Activated naive CD4-positive, alpha-beta T cell treated with anti-CD3 and anti-CD28 coated beads for 36 hours (primary cell): ENCODE results near the gene RRM2. TPM values are rescaled to one million over a fixed set of nuclear protein-coding genes. Genes with fewer than 3 reads are reported as not detected.
A peak's percentile ranks its signal among the peaks of the same experiment; 100 is the strongest.

Experiments
- CTCF ChIA-PET: fragments of 350-600 bp; sonication (Branson Sonifier 250); formaldehyde crosslinking; loops from one replicate; lab custom pipeline; 2021; ENCODE audit warnings: antibody characterized with exemption; lab: Charles Lee
- DNase-seq: peaks from one replicate; pipeline ENCODE4 v3.0.0-alpha.2; 2020
- H3K27ac Mint-ChIP-seq: one replicate; pipeline ENCODE4 v1.8.0; 2021; ENCODE audit warnings: mild to moderate bottlenecking, mixed read lengths
- H3K27me3 Mint-ChIP-seq: one replicate; pipeline ENCODE4 v1.8.0; 2021; ENCODE audit warnings: low read depth, mixed read lengths
- H3K36me3 Mint-ChIP-seq: one replicate; pipeline ENCODE4 v1.8.0; 2021; ENCODE audit warnings: low read depth, mixed read lengths
- H3K4me1 Mint-ChIP-seq: one replicate; pipeline ENCODE4 v1.8.0; 2021; ENCODE audit warnings: low read depth, mixed read lengths
- H3K4me3 Mint-ChIP-seq: one replicate; pipeline ENCODE4 v1.8.0; 2021; ENCODE audit warnings: mild to moderate bottlenecking, moderate library complexity, mixed read lengths
- H3K9me3 Mint-ChIP-seq: one replicate; pipeline ENCODE4 v1.8.0; 2021; ENCODE audit warnings: mixed read lengths
- intact Hi-C: fragments of 100-400 bp; cut with micrococcal nuclease; formaldehyde crosslinking; loops from one replicate; pipeline ENCODE4 v1.15.1; 2023
- total RNA-seq, 2 experiments: library from RNA; stranded (reverse); gene quantifications; one replicate each; pipeline ENCODE4 v1.2.3, GENCODE V29; 2021

RRM2 gene
- total RNA-seq, 2 experiments from 2014 or later: 466 to 514 TPM

DNA sequence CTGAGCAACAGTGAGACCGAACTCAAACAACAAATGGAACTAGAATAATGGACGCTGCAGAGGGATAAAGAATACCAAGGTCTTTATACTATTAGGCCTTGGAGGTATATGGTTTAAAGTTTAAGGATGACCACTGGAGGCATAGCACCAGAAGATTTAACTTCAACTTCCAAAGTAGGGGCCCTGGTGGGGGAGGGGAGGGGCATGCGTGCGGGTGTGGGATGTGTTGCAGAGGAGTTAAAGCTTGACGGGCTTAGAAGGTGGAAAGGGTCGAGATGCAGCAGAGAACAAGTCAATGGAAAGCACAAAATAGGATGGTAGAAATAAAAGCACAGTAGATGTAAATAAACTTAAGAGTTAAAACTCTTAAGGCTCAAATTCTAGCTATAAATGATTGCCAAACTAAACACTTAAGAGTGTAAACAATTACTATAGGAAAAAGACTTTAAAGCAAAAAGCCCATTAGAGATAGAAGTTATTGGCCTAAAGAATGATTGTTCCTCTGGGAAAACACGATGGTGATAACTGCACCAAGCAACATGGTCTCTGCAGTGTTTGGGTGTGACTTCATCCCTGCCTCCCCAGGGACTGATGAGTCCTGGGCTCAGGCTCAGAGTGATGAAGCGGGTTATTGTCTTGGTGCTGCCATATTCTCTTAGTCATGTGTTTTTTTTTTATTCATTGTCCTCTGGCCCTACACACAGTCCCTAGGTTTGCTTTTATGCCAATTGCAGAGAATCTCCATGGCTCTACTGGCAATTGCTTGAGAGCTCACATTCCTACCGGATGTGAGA lies 13.0 kb downstream of the RRM2 start:
- DNase-seq: no peak
- peaks cover 10% of the 10 kb centered on the region for H3K4me1 Mint-ChIP-seq
- no peaks in the 10 kb centered on the region for H3K9me3 Mint-ChIP-seq
- H3K4me3 Mint-ChIP-seq: no peak overlapping the region
- CTCF ChIA-PET: interaction anchor here (1.2 to 2.6 kb wide), 2 partner anchors 63 to 299 kb away, joined by 6 to 11 read pairs; no protein-coding TSS in a partner anchor
- peaks cover 36% of the 10 kb centered on the region for H3K36me3 Mint-ChIP-seq
- H3K27me3 Mint-ChIP-seq: no peaks in the 10 kb centered on the region
- intact Hi-C loops: no loop called here
- H3K27ac Mint-ChIP-seq: peak overlapping the region; percentile 14

DNA sequence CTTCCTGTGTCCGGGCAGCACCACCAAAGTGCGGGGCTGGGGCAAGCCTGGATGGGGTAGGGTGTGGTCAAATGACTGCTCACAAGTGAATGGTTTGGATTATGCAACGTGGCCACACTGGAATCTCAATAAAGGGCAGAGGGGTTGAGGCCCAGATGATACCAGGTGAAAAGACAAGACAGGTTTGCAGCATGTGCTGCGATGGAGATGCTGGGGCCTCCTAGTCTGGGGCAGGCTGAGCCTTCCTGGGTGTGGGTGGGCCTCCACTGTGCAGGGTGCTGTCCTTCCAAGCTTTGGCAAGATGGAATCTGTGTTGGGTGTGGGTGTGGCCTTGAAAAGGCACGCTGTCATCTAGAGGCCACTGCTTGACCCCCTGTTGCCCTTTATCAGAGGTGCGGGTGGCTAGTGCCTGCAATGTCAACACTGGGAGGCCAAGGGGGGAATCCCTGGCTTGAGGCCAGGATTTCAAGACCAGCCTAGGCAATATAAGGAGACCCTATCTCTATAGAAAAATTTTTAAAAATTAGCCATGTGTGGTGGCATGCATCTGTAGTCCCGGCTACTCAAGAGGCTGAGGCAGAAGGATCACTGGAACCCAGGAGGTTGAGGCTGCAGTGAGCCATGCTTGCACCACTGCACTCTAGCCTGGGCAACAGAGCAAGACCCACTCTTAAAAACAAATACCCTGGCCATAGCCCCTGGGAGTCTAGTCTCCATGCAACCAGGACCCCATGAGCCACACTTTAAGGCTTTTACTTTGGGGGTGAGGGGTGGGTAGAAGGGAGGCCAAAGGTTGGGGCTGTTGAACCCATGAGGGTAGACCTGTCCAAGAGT lies 13.8 kb downstream of the RRM2 start:
- intact Hi-C loops: no loop called here
- Mint-ChIP-seq H3K36me3 (peaks cover 30% of the 10 kb centered on the region), H3K4me3 (no peak overlapping the region), H3K27me3 (no peaks in the 10 kb centered on the region), H3K4me1 (peaks cover 14% of the 10 kb centered on the region), H3K9me3 (no peaks in the 10 kb centered on the region), H3K27ac (no peak overlapping the region)
- no peak for DNase-seq
- CTCF ChIA-PET: interaction anchor here (2.6 kb wide), 1 partner anchor 63 kb away, joined by 11 read pairs; no protein-coding TSS in a partner anchor

DNA sequence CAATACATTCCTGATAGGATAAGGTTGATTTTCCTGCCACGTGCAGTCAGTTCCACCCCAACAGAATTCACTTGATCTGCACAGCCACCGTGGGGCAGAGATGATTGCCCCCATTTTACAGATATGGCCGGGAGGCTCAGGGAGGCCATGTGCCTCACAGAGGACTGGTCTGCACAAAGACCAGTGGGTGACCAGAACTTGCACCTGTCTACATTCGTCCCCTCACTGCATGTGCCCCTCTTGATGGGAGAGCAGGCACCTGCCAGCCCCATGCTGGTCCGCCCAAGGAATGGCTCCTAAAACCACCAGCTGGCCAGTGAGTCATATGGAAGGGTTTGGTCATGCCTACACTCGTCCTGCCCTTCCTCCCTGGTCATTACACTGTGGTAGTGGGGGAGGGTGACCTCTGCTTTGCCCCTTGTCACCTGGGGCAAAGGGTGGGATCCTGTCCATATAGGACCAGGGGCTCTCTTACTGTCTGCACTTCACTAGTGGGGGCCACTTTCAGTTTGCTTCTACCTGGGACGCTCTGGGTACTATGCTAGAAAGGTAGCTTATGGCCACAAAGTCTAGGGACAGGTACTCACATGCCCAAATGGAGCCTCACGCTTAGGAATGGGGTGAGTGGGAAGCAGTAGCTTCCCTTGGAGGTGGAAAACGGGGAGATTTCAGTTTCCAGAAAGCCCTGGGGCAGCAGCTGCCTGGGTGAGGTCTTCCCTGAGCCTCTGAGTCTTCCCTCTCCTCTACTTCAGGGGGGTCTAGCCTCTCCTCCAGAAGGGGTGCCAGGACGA lies 14.7 kb downstream of the RRM2 start:
- no peak overlapping the region for H3K4me3 Mint-ChIP-seq
- CTCF ChIA-PET: no interaction called here
- H3K27ac Mint-ChIP-seq: no peak overlapping the region
- no peaks in the 10 kb centered on the region for H3K9me3 Mint-ChIP-seq
- intact Hi-C loops: no loop called here
- peaks cover 30% of the 10 kb centered on the region for H3K36me3 Mint-ChIP-seq
- peaks cover 18% of the 10 kb centered on the region for H3K4me1 Mint-ChIP-seq
- DNase-seq: no peak
- no peaks in the 10 kb centered on the region for H3K27me3 Mint-ChIP-seq

DNA sequence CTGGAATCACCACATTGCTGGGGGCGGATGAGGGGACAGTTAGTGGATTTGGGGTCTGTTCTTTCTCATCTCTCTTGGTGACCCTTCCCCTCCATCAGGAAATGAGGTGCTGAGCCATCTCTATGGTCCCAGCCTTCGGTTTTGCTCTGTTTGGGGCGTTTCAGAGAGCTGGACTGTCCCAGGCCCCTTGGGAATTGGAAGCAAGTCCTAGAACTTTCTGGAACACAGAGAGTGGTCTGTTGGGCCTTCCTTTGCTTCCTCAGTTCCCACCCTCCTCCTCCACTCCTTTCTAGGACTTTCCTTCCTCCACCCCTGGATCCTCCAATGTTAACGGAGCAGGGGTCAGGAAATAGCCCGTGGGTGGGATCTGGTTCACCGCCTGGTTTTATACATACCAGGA lies 17.0 kb downstream of the RRM2 start:
- no peaks in the 10 kb centered on the region for H3K9me3 Mint-ChIP-seq
- intact Hi-C loops: no loop called here
- DNase-seq: no peak
- no peak overlapping the region for H3K4me3 Mint-ChIP-seq
- no peaks in the 10 kb centered on the region for H3K27me3 Mint-ChIP-seq
- H3K27ac Mint-ChIP-seq: no peak overlapping the region
- peaks cover 31% of the 10 kb centered on the region for H3K36me3 Mint-ChIP-seq
- peaks cover 18% of the 10 kb centered on the region for H3K4me1 Mint-ChIP-seq
- CTCF ChIA-PET: interaction anchor here (0.9 to 4.6 kb wide), 6 partner anchors 14 to 300 kb away, joined by 3 to 38 read pairs (median 4); no protein-coding TSS in a partner anchor

DNA sequence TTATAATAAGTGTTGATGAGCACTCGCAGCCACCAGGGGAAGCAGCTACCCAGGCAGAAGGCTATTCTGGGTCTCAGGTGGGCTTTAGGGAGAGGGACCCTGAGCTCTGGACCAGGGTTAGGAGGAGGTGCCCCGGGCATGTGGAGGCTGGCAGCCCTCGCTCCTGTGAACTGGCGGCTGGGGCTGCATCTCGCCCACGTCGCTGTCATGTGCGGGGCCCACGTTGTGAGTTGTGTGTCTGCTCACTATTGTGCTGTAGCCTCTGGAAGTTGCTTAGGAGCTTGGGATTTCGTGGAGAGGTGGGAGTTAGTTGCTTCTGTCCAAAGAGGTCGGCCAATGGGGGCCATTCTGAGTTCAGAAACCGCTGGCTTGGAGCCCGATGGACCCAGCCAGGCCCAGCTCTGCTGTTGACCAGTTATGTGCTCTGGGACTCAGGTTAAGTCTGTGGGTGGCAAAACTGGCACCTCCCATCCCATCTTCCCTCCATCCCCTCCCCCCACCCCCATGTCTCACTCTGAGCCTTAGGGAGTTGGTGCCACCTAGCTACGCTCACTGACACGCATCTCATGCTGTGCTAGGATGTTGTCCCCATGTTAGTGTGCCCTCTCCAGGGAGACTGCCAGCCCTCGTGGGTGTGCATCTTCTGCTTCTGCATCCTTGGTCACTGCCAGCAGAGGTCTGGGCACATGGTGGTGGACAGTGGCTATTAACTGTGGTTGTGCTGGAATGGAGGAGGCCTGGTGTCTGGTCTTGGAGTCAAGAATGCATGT lies 18.5 kb downstream of the RRM2 start:
- CTCF ChIA-PET: interaction anchor here (0.8 to 4.6 kb wide), 10 partner anchors 10 to 298 kb away, joined by 3 to 38 read pairs (median 3); no protein-coding TSS in a partner anchor
- Mint-ChIP-seq H3K27me3 (no peaks in the 10 kb centered on the region), H3K4me3 (no peak overlapping the region), H3K36me3 (peaks cover 26% of the 10 kb centered on the region), H3K4me1 (peaks cover 18% of the 10 kb centered on the region), H3K27ac (no peak overlapping the region), H3K9me3 (no peaks in the 10 kb centered on the region)
- intact Hi-C loops: loop anchor here (2.0 kb wide), 1 partner anchor 68 kb away; no protein-coding TSS in a partner anchor
- no peak for DNase-seq

DNA sequence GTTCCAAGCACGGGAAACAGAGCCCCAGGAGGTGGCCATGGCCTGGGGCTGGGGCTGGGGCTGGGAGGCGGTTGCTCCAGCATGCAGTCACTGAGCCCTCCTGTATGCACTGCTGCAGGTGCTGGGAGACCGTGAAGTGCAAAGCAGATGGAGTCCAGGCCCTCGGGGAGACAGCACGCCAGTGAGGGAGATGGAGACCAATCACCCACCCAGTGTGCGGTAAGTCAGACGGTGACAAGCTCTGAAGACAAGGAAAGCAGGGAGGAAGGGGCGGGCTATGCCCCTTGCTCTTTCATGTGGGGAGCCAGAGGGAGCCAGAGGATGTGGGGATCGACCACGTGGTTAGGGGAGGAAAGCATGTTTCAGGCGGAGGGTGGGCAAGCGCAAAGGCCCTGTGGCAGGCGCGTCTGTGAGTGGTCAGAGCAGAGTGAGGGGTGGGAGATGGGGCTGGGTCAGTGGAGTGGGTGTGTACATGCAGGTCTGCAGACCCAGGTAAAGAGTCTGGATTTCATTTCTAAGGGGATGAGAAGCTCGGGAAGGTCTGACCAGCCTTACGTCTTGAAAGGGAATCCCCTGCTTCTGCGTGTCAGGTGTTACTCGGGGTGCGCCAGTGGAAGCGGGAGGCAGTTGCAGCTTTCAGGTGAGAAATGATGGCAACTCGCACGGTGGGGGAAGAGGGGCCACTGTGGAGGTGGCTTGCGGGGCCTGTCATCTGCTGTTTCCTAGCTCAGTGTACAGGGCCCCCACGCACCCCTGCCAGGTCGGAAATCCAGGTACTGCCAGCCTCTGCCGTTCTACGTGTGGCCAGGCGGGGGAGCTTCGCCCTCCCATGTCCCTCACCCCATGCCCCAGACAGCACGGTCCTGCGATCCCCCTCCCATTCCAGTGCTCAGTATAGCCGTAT lies 19.4 kb downstream of the RRM2 start:
- Mint-ChIP-seq H3K4me1 (peaks cover 18% of the 10 kb centered on the region), H3K27ac (no peak overlapping the region), H3K36me3 (peaks cover 26% of the 10 kb centered on the region), H3K9me3 (no peaks in the 10 kb centered on the region), H3K27me3 (no peaks in the 10 kb centered on the region), H3K4me3 (no peak overlapping the region)
- CTCF ChIA-PET: interaction anchor here (1.6 to 4.6 kb wide), 4 partner anchors 19 to 293 kb away, joined by 4 to 38 read pairs (median 17); no protein-coding TSS in a partner anchor
- DNase-seq: no peak
- intact Hi-C loops: loop anchor here (1.0 to 2.0 kb wide), 3 partner anchors 69 to 293 kb away; no protein-coding TSS in a partner anchor

DNA sequence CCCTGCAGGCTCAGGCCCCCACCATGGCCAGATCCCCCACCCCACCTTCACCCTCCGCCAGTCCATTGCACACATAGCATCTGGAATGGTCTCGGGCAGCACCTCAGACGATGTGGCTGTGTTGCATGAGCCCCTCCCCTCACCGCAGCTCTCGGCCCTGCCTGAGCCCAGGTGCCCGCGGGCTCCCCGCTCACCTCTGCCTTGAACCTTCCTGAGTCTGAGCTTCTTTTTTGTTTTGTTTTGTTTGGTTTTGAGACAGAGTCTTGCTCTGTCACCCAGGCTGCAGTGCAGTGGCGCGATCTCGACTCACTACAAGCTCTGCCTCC lies 20.1 kb downstream of the RRM2 start:
- intact Hi-C loops: loop anchor here (1.0 kb wide), 2 partner anchors 266 to 293 kb away; no protein-coding TSS in a partner anchor
- DNase-seq: no peak
- Mint-ChIP-seq H3K9me3 (no peaks in the 10 kb centered on the region), H3K4me1 (peaks cover 18% of the 10 kb centered on the region), H3K27me3 (no peaks in the 10 kb centered on the region), H3K36me3 (peaks cover 28% of the 10 kb centered on the region), H3K4me3 (no peak overlapping the region), H3K27ac (no peak overlapping the region)
- CTCF ChIA-PET: interaction anchor here (1.6 to 4.6 kb wide), 4 partner anchors 18 to 292 kb away, joined by 4 to 38 read pairs (median 17); no protein-coding TSS in a partner anchor

DNA sequence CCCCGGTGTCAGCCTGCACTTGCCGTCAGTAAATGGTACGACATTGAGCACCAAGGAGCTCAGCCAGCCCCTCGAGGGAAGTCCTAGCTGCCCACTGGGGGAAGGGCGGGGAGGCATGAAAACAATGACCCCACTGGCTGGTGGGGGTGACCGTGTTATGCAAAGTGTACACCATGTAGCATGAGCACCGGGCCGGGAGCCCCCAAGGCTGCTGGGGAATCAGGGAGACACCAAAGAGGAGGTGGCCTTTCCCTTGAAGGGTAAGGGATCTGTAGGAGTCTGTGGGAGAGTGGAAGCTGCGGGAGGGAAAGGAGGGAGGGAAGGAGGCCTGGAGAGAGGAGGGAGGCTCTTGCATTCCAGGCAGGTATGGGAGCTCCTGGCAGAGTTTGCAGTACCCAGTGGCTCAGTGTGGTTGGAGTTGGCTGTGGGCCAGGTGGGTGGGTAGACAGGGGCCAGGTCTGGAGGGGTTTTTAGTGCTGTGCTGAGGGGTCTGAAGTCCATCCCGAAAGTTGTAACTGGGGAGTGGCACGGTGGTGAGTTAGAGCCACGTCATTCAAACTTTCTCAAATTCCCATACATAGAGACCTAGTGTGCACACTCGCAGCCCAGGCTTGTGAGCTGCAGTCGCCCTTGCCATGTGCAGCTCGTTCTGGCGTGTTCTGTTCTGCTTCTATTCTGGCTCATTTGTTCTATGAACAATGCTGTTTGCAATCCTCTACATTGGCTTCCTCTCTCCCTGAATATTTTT lies 22.4 kb downstream of the RRM2 start:
- no peaks in the 10 kb centered on the region for H3K27me3 Mint-ChIP-seq
- no peaks in the 10 kb centered on the region for H3K9me3 Mint-ChIP-seq
- peaks cover 44% of the 10 kb centered on the region for H3K36me3 Mint-ChIP-seq
- CTCF ChIA-PET: interaction anchor here (0.7 to 1.9 kb wide), 5 partner anchors 11 to 515 kb away, joined by 3 to 6 read pairs (median 3); no protein-coding TSS in a partner anchor
- H3K4me3 Mint-ChIP-seq: no peak overlapping the region
- H3K4me1 Mint-ChIP-seq: peaks cover 26% of the 10 kb centered on the region
- intact Hi-C loops: no loop called here
- no peak for DNase-seq
- no peak overlapping the region for H3K27ac Mint-ChIP-seq

DNA sequence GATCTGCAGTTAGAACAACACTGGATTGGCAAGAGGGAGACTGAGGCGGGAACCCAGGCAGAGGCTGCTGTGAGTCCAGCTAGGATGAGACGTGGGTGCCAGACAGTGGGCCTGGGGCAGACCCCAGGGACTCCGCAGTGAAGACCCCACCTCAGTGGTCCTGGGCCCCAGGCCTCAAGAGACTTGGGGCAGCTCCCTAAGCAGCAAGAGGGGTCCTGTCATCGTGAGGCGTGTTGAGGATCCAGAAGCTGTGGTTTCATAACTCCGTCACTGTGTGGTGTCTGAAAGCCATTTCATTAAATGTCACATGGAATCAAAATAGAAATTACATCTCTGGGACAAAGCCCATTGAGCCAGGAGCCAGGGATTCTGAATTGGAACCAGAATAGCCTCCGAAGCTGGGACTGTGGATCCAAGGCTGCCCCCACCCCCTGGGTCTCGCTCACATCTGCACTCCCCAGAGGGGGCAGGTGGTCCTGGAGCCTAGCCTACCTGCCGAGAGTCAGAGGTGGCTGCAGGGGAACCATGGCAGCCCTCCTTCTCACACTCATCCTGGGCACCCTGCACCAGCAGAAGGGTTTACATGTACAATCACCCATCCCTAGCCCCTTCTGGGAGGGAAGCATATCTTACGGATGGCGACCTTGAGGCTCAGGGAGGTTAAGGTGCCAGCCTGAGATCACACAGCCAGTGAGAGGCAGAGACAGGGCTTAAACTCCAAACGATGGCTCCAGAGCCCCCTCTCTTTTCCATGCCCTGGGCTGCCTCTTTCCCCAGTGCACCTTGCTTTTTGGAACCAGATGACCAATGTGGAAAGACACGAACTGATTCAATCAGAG lies 23.2 kb downstream of the RRM2 start:
- intact Hi-C loops: no loop called here
- Mint-ChIP-seq H3K27ac (no peak overlapping the region), H3K36me3 (peaks cover 46% of the 10 kb centered on the region), H3K4me1 (peaks cover 24% of the 10 kb centered on the region), H3K4me3 (no peak overlapping the region), H3K9me3 (no peaks in the 10 kb centered on the region), H3K27me3 (no peaks in the 10 kb centered on the region)
- no peak for DNase-seq
- CTCF ChIA-PET: interaction anchor here (0.7 to 1.9 kb wide), 5 partner anchors 10 to 514 kb away, joined by 3 to 6 read pairs (median 3); no protein-coding TSS in a partner anchor
